Bronchial epithelial cell (primary cell): ENCODE data around the gene CFAP65. TPM values are rescaled to one million over a fixed set of nuclear protein-coding genes. Genes with fewer than 3 reads are reported as not detected.

Experiments
- DNase-seq: peaks from one replicate; pipeline ENCODE4 v3.0.0-alpha.2; 2010; ENCODE audit warnings: low read depth
- FAIRE-seq: peaks from 2 replicates; lab custom pipeline; 2011; peaks lifted over from hg19 to GRCh38; lab: Jason Lieb, UNC
- H3K27me3 ChIP-seq: 2 replicates; pipeline ENCODE4 v1.5.1; 2011; ENCODE audit warnings: low read length; ENCODE audit not compliant: control insufficient read depth, insufficient read depth
- H3K36me3 ChIP-seq: 2 replicates; pipeline ENCODE4 v1.5.1; 2011; ENCODE audit warnings: low read length; ENCODE audit not compliant: control insufficient read depth, insufficient read depth
- H3K4me3 ChIP-seq: 2 replicates; pipeline ENCODE4 v1.5.1; 2011; ENCODE audit warnings: mild to moderate bottlenecking, low read depth, low read length, control low read depth
- total RNA-seq: library from RNA; depleted of rRNA; stranded (reverse); fragments of >200 nt; gene quantifications from 2 replicates; pipeline ENCODE4 v1.2.1, GENCODE V29; 2014
- TF ChIP-seq, protein P1 (sequence below): IDR thresholded peaks from 2 replicates; pipeline ENCODE4 v1.5.1; 2011; ENCODE audit warnings: mild to moderate bottlenecking, moderate library complexity, low read length, control low read depth, inconsistent platforms; ENCODE audit not compliant: insufficient read depth, severe bottlenecking

The CFAP65 gene
- total RNA-seq, 1 donor from 2014 or later = not detected

DNA sequence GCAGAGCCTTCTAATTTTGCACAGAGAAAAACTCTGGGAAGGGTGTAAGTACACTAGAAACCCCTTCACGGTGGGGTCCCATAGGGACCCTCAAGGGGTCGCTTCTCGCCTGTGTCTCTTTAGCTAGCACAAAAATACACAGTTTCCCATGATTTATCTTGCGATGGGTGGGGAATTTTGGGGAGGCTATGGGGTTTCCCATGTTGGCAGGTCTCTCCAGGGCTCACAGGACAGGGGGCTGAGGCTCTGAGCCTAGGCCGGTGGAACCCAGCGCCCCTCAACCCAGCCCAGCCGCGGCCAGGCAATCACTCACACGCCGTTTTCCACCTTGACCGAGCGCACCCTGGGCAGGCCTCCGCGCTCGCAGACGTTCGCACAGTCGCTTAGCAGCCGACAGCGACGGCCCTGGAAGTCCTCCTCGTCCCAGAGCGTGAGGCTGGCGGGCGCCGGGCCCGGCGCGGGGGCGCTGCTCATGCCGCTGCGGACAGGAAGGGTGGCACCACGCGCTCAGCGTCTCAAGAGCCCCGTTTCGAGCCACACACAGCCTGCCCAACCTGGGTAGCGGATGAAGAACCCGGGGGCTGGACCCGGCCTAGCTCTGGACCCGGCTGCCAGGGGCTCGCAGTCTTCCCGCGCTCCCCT, 48.5 kb downstream of the CFAP65 start:
- H3K4me3 ChIP-seq = no peak overlapping the region
- FAIRE-seq (no peak), DNase-seq (no peak)
- peaks cover 62% of the 10 kb centered on the region for H3K27me3 ChIP-seq
- no peaks in the 10 kb centered on the region for H3K36me3 ChIP-seq
- TF ChIP-seq, protein P1, sequence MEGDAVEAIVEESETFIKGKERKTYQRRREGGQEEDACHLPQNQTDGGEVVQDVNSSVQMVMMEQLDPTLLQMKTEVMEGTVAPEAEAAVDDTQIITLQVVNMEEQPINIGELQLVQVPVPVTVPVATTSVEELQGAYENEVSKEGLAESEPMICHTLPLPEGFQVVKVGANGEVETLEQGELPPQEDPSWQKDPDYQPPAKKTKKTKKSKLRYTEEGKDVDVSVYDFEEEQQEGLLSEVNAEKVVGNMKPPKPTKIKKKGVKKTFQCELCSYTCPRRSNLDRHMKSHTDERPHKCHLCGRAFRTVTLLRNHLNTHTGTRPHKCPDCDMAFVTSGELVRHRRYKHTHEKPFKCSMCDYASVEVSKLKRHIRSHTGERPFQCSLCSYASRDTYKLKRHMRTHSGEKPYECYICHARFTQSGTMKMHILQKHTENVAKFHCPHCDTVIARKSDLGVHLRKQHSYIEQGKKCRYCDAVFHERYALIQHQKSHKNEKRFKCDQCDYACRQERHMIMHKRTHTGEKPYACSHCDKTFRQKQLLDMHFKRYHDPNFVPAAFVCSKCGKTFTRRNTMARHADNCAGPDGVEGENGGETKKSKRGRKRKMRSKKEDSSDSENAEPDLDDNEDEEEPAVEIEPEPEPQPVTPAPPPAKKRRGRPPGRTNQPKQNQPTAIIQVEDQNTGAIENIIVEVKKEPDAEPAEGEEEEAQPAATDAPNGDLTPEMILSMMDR = no peak

DNA sequence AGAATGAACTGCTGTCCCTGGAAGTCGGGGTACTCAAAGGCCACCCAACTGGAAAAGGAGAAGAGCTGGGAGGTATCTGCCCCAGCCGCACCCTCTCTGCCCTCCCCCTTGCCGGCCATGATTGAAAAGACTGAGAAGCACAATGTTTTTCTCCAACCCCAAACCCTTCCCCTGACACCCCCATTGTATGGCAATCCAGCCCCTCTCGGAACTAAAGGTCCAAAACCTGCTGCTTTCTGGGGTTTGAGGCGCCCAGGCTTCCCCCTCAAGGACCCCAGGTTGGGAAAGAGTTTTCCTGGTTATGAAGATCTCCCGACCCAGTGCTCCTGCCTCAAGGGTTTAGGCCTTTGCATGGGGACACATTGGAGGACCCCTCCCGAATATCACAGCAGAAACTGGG, 49.1 kb downstream of the CFAP65 start:
- Histone ChIP-seq H3K36me3 (no peaks in the 10 kb centered on the region), H3K4me3 (no peak overlapping the region), H3K27me3 (peaks cover 65% of the 10 kb centered on the region)
- TF ChIP-seq, protein P1 = no peak
- FAIRE-seq = no peak
- no peak for DNase-seq

- peaks cover 69% of the 10 kb centered on the region for H3K27me3 ChIP-seq
- DNase-seq (peak; percentile 30), FAIRE-seq (peak; percentile 43)
- TF ChIP-seq, protein P1 = no peak
- no peak overlapping the region for H3K4me3 ChIP-seq
- no peaks in the 10 kb centered on the region for H3K36me3 ChIP-seq
Measured at GRCh38 chr2:218991674-218992168, 49.6 kb downstream of the CFAP65 start.

- H3K27me3 ChIP-seq = peaks cover 75% of the 10 kb centered on the region
- no peaks in the 10 kb centered on the region for H3K36me3 ChIP-seq
- no peak overlapping the region for H3K4me3 ChIP-seq
- FAIRE-seq (no peak), DNase-seq (no peak)
- TF ChIP-seq, protein P1 = no peak
Measured at GRCh38 chr2:218990612-218991011, 50.7 kb downstream of the CFAP65 start.

GRCh38 chr2:218990052-218990451, 51.3 kb downstream of the CFAP65 start:
- Histone ChIP-seq H3K27me3 (peaks cover 71% of the 10 kb centered on the region), H3K4me3 (no peak overlapping the region), H3K36me3 (no peaks in the 10 kb centered on the region)
- DNase-seq (no peak), FAIRE-seq (no peak)
- TF ChIP-seq, protein P1 = no peak
